Naive thymus-derived CD4-positive, alpha-beta T cell (primary cell): ENCODE results near the gene TMEM209. TPM values are rescaled to one million over a fixed set of nuclear protein-coding genes. Genes with fewer than 3 reads are reported as not detected.

ENCODE experiments used
- ATAC-seq: fragments of 150-1000 bp; cut with Tn5 transposase; 2 replicates; pipeline ENCODE4 v1.10.0; 2021; ENCODE audit warnings: mild to moderate bottlenecking, moderate library complexity
- CTCF ChIA-PET: fragments of 350-600 bp; sonication (Branson Sonifier 250); formaldehyde crosslinking; loops from one replicate; lab custom pipeline; 2021; ENCODE audit warnings: antibody characterized with exemption; lab: Charles Lee
- POLR2A ChIA-PET: fragments of 350-600 bp; sonication (Branson Sonifier 250); formaldehyde crosslinking; loops from one replicate; lab custom pipeline; 2021; ENCODE audit warnings: antibody characterized with exemption, inconsistent platforms; lab: Charles Lee
- DNase-seq, 9 donors: peaks; one replicate each; pipeline versions ENCODE4 v3.0.0 to v3.0.0-alpha.2; 2020 to 2022; ENCODE audit warnings: mixed read lengths in 1 of 9
- H3K27ac ChIP-seq: one replicate; pipeline ENCODE4 v1.7.0; 2013; ENCODE audit warnings: mild to moderate bottlenecking, low read depth, low read length, moderate library complexity
- H3K27me3 ChIP-seq, 2 donors: one replicate each; pipeline ENCODE4 v1.7.0; 2013; ENCODE audit warnings: low read length in 2 of 2, mild to moderate bottlenecking in 2 of 2, moderate library complexity in 2 of 2; ENCODE audit not compliant: control insufficient read depth in 2 of 2, insufficient read depth in 2 of 2
- H3K36me3 ChIP-seq, 3 experiments: 1 replicate in 2 of 3; 2 replicates in 1 of 3; pipeline ENCODE4 v1.7.0; 2013; ENCODE audit warnings: low read length in 3 of 3, mild to moderate bottlenecking in 3 of 3, moderate library complexity in 1 of 3; ENCODE audit not compliant: insufficient read depth in 3 of 3, control insufficient read depth in 2 of 3
- H3K4me1 ChIP-seq, 2 donors: one replicate each; pipeline ENCODE4 v1.7.0; 2013; ENCODE audit warnings: low read length in 2 of 2, mild to moderate bottlenecking in 2 of 2, moderate library complexity in 1 of 2; ENCODE audit not compliant: control insufficient read depth in 2 of 2, insufficient read depth in 2 of 2
- H3K4me3 ChIP-seq: 2 replicates; pipeline ENCODE4 v1.7.0; 2013; ENCODE audit warnings: mild to moderate bottlenecking, low read length
- H3K9me3 ChIP-seq, 3 experiments: 1 replicate in 2 of 3; 2 replicates in 1 of 3; pipeline ENCODE4 v1.7.0; 2013; ENCODE audit warnings: low read length in 3 of 3; ENCODE audit not compliant: control insufficient read depth in 2 of 3
- H3K27ac Mint-ChIP-seq, 9 donors: one replicate each; pipeline ENCODE4 v1.8.0; 2020 to 2022; ENCODE audit warnings: mixed read lengths in 9 of 9, mild to moderate bottlenecking in 8 of 9, moderate library complexity in 5 of 9, inconsistent platforms in 2 of 9
- H3K27me3 Mint-ChIP-seq, 5 donors: one replicate each; pipeline ENCODE4 v1.8.0; 2021 to 2022; ENCODE audit warnings: mixed read lengths in 5 of 5, mild to moderate bottlenecking in 1 of 5
- H3K36me3 Mint-ChIP-seq, 5 donors: one replicate each; pipeline ENCODE4 v1.8.0; 2020 to 2022; ENCODE audit warnings: mixed read lengths in 5 of 5, mild to moderate bottlenecking in 3 of 5, inconsistent platforms in 1 of 5
- H3K4me1 Mint-ChIP-seq, 7 donors: one replicate each; pipeline ENCODE4 v1.8.0; 2020 to 2022; ENCODE audit warnings: mixed read lengths in 7 of 7, mild to moderate bottlenecking in 3 of 7, inconsistent platforms in 1 of 7
- H3K4me3 Mint-ChIP-seq, 10 donors: one replicate each; pipeline ENCODE4 v1.8.0; 2020 to 2022; ENCODE audit warnings: mild to moderate bottlenecking in 10 of 10, mixed read lengths in 10 of 10, moderate library complexity in 6 of 10, inconsistent platforms in 2 of 10
- H3K9me3 Mint-ChIP-seq, 11 donors: one replicate each; pipeline ENCODE4 v1.8.0; 2020 to 2022; ENCODE audit warnings: mixed read lengths in 11 of 11, mild to moderate bottlenecking in 4 of 11, inconsistent platforms in 1 of 11, moderate library complexity in 1 of 11
- intact Hi-C, 2 donors: fragments of 100-400 bp; cut with micrococcal nuclease; formaldehyde crosslinking; loops; one replicate each; pipeline ENCODE4 v1.15.1; 2023
- polyA plus RNA-seq, 2 donors: library from polyadenylated mRNA; unstranded; fragments of 300-500 nt; fragmentation: Illumina TruSeq; gene quantifications; one replicate each; pipeline ENCODE4 v1.2.3, GENCODE V29; 2021
- total RNA-seq, 6 experiments: library from RNA in 5 of 6; stranded (reverse) in 5 of 6; gene quantifications; 1 replicate in 5 of 6; 2 replicates in 1 of 6; pipeline ENCODE4 v1.2.3 and lab custom pipeline; 2021 to 2026

Gene TMEM209
- total and polyA plus RNA-seq, 7 experiments from 2014 or later: 18.8 to 53.9 (median 35.6) TPM

DNA sequence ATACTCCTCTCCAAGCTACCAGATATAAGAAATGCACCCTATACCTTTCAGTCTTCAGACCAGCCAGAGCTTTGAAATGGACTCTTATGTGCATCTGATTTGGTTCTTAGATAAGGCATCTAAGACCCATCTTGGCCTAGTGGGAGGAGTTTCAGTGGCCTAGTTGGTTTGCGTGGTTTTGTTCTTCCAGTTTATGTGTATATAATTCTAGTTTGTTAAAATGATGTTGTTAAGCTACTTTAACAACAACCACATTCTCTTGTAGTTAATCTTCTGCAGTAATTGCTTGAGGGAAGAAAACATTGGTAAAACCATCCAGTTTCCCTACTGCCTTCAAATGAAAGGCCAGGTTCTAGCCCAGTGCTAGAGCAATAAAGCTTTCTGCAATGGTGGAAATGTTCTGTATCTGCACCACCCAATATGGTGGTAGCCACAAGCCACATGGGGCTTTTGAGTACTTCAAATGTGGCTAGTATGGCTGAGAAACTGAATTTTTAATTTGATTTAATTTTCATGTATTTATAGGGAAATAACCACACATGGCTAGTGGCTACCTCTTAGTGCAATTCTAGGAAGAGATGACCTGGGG lies 68.5 kb downstream of the TMEM209 start:
- POLR2A ChIA-PET: no interaction called here
- H3K27me3 Mint-ChIP-seq: peaks cover 0 to 2% (median 0%) of the 10 kb centered on the region in 5 donors

GRCh38 chr7:130135208-130136205 lies 69.7 kb downstream of the TMEM209 start:
- ChIA-PET POLR2A (interaction anchor here (1.2 kb wide), 1 partner anchor 70 kb away, joined by 6 read pairs; the partner anchor contains the start of gene TMEM209), CTCF (no interaction called here)
- H3K4me1 Mint-ChIP-seq: peaks cover 0 to 17% (median 10%) of the 10 kb centered on the region in 7 donors
- H3K4me3 Mint-ChIP-seq: no peak overlapping the region
- Histone ChIP-seq H3K27ac (no peak overlapping the region), H3K4me3 (no peak overlapping the region), H3K27me3 (no peaks in the 10 kb centered on the region), H3K9me3 (no peaks in the 10 kb centered on the region), H3K4me1 (peaks cover 0 to under 1% of the 10 kb centered on the region in 2 donors), H3K36me3 (peaks cover 0 to 38% (median 0%) of the 10 kb centered on the region in 3 experiments)
- peak overlapping the region in 1 of 9 donors; percentile 73 for H3K27ac Mint-ChIP-seq
- DNase-seq: no peak
- no peak for ATAC-seq
- intact Hi-C loops: no loop called here
- no peaks in the 10 kb centered on the region for H3K9me3 Mint-ChIP-seq
- H3K36me3 Mint-ChIP-seq: peaks cover 6 to 42% (median 34%) of the 10 kb centered on the region in 5 donors
- no peaks in the 10 kb centered on the region for H3K27me3 Mint-ChIP-seq

More for the DNA sequence above, 68.5 kb downstream of the TMEM209 start:
- Mint-ChIP-seq H3K4me1 (peaks cover 3 to 20% (median 15%) of the 10 kb centered on the region in 7 donors), H3K27ac (no peak overlapping the region), H3K9me3 (no peaks in the 10 kb centered on the region), H3K36me3 (peaks cover under 1 to 32% (median 27%) of the 10 kb centered on the region in 5 donors), H3K4me3 (no peak overlapping the region)
- no peaks in the 10 kb centered on the region for H3K9me3 ChIP-seq
- intact Hi-C loops: no loop called here
- H3K27me3 ChIP-seq: no peaks in the 10 kb centered on the region
- CTCF ChIA-PET: no interaction called here
- H3K36me3 ChIP-seq: peaks cover 0 to 33% (median 0%) of the 10 kb centered on the region in 3 experiments
- H3K27ac ChIP-seq: no peak overlapping the region
- H3K4me3 ChIP-seq: no peak overlapping the region
- no peak for DNase-seq
- peaks cover 0 to 8% of the 10 kb centered on the region in 2 donors for H3K4me1 ChIP-seq
- no peak for ATAC-seq

- Mint-ChIP-seq H3K4me1 (peaks cover 0 to 15% (median 5%) of the 10 kb centered on the region in 7 donors), H3K27ac (no peak overlapping the region), H3K4me3 (no peak overlapping the region), H3K36me3 (peaks cover 8 to 49% (median 38%) of the 10 kb centered on the region in 5 donors), H3K27me3 (no peaks in the 10 kb centered on the region), H3K9me3 (no peaks in the 10 kb centered on the region)
- H3K36me3 ChIP-seq: peaks cover 0 to 42% (median 0%) of the 10 kb centered on the region in 3 experiments
- no peak for DNase-seq
- intact Hi-C loops: no loop called here
- H3K9me3 ChIP-seq: no peaks in the 10 kb centered on the region
- H3K27me3 ChIP-seq: no peaks in the 10 kb centered on the region
- no peak overlapping the region for H3K27ac ChIP-seq
- ChIA-PET POLR2A (interaction anchor here (1.2 kb wide), 1 partner anchor 71 kb away, joined by 6 read pairs; the partner anchor contains the start of gene TMEM209), CTCF (no interaction called here)
- no peak overlapping the region for H3K4me3 ChIP-seq
- H3K4me1 ChIP-seq: no peaks in the 10 kb centered on the region
- no peak for ATAC-seq
Observed at GRCh38 chr7:130134726-130135125, 70.5 kb downstream of the TMEM209 start.

DNA sequence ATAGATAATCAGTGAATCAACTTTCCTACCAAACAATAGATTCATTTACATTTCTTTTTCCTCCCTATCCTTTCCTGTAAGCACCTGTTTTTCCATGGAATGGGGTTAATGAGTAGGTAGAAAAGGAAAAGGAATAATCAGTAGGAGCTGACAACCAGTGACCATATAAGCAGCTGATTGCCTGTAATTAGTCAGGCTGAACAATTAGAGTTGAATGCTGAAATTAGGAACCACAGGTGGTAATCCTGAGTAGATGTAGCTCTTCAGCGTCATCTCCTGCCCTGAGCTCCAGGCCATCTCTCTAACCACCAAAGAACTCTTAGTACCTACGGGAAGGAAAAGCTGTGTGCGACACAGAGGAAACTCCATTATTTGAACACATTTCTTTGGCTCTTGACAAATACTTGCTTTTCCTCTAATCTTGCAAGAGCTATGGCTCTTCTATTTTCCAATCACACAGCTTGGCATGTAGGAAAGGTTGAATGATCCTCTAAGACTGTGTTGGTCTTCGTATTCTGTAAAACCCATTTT lies 71.0 kb downstream of the TMEM209 start:
- intact Hi-C loops: no loop called here
- Mint-ChIP-seq H3K4me1 (peaks cover 0 to 15% (median 2%) of the 10 kb centered on the region in 7 donors), H3K4me3 (no peak overlapping the region), H3K9me3 (no peaks in the 10 kb centered on the region), H3K27me3 (no peaks in the 10 kb centered on the region), H3K36me3 (peaks cover 11 to 54% (median 43%) of the 10 kb centered on the region in 5 donors), H3K27ac (no peak overlapping the region)
- Histone ChIP-seq H3K27me3 (no peaks in the 10 kb centered on the region), H3K27ac (no peak overlapping the region), H3K9me3 (no peaks in the 10 kb centered on the region), H3K4me3 (no peak overlapping the region), H3K4me1 (no peaks in the 10 kb centered on the region), H3K36me3 (peaks cover 0 to 48% (median 0%) of the 10 kb centered on the region in 3 experiments)
- no peak for DNase-seq
- CTCF ChIA-PET: no interaction called here
- POLR2A ChIA-PET: interaction anchor here (1.2 kb wide), 1 partner anchor 71 kb away, joined by 6 read pairs; the partner anchor contains the start of gene TMEM209
- no peak for ATAC-seq

DNA sequence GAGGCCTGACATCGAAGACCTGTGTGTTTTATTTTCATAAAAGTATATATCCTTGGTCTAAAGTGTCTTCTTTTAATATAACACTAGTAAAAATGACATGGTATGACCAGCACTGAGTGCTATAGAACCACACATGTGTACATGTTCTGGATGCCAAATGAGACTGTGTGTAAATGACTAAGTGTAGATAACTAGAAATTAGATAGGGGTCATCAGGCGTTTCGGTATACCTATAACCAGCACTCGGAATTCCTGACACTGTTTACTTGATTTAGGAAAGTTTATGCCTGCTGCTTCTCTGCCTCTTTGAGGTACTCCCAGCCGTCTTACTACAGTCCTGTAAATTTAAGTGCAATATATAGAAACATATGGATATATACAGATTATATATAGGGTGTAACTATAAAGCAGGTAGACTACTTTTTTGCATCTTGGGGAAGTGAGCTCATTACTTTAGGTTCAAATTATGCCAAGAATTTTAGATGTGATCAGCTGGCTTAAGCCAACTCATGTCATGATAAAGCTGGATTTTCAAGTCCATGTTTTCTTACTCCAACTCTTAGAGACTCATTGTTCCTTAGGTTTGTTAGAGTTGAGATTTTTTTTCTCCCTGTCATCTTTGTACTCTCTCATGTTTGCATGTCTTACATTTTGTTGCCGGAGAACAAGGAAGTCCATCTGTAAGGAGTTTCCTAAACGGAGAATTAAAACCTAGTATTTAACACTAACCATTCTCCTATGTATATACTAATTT lies 72.0 kb downstream of the TMEM209 start:
- H3K4me1 Mint-ChIP-seq: peaks cover 0 to 15% (median 0%) of the 10 kb centered on the region in 7 donors
- no peaks in the 10 kb centered on the region for H3K27me3 Mint-ChIP-seq
- DNase-seq: no peak
- no peak overlapping the region for H3K27ac ChIP-seq
- no peaks in the 10 kb centered on the region for H3K4me1 ChIP-seq
- H3K27ac Mint-ChIP-seq: no peak overlapping the region
- H3K36me3 ChIP-seq: peaks cover 0 to 51% (median 0%) of the 10 kb centered on the region in 3 experiments
- no peak overlapping the region for H3K4me3 ChIP-seq
- no peak for ATAC-seq
- H3K9me3 ChIP-seq: no peaks in the 10 kb centered on the region
- CTCF ChIA-PET: no interaction called here
- no peaks in the 10 kb centered on the region for H3K27me3 ChIP-seq
- POLR2A ChIA-PET: no interaction called here
- no peaks in the 10 kb centered on the region for H3K9me3 Mint-ChIP-seq
- no peak overlapping the region for H3K4me3 Mint-ChIP-seq
- intact Hi-C loops: no loop called here
- peaks cover 16 to 59% (median 46%) of the 10 kb centered on the region in 5 donors for H3K36me3 Mint-ChIP-seq
